GM19193 (cell line): ENCODE data around the gene SERPINA5.

Experiments
- POLR2A ChIP-seq: IDR thresholded peaks from 4 replicates; pipeline ENCODE4 v1.6.1; 2011; ENCODE audit not compliant: insufficient read depth, insufficient read length; ENCODE audit errors: extremely low read depth

The SERPINA5 gene

DNA sequence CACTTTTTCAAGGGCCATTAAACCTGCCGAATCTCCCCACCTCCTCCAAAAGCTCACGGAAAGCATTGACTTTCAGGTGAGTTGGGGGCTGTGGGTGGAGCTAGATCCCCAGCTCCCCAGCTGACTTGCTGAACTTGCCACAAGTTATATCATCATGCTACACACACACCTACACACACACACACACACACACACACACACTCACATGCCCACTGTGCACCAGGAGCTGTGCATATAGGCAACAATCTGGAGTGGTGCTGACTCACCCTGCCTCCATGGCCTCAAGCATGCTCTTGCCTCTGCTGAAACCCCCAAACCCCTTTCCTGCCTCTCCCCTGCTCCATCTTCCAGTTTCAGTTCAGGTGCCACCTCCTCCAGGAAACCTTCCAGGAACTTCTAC is 57.1 kb downstream of the SERPINA5 start:
- no peak for TF ChIP-seq POLR2A

DNA sequence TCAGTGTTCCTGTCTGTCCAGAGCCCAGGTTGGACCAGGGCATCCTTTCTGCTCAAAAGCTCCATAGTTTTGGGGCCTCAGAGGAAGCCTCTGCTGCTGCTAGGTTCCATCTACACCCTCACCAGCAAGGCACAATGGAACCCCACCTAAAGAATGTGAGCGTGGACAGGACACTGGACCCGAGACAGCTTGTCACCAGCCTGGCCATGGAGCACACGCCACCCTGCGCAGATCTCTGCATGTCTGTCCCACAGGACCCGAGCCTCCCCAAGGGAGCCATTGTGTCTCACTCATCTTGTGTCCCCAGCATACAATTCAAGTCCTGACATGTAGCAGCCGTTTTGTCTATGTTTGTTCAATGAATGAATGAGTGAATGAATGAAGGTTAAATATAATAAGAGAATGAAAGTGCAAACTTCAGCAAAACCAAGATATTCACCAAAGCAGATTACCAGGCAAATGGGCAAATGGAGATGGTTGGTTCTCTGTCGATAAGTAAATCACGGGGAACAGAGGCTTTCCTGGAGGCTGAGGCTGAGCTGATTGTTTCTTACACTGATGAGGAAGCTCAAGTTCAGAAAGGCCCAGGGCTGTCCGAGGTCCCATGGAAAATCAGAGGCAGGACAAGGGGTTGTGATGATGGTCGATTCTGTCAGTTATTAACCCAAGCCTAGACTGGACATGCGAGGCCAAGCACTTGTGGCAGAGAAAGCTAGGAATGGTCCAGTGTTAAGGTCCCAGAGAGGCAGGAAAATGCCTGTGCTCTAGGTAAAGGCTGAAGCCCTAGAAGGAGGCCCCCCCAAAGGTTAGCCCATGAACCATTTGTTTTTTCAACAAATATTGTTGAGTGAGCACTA is 58.0 kb downstream of the SERPINA5 start:
- TF ChIP-seq POLR2A = no peak

GRCh38 chr14:94640721-94641631 is 59.8 kb downstream of the SERPINA5 start:
- TF ChIP-seq POLR2A = no peak

- no peak for TF ChIP-seq POLR2A
Measured at GRCh38 chr14:94641632-94641955, 60.4 kb downstream of the SERPINA5 start.
